Dendritic cell treated with granulocyte-macrophage colony-stimulating factor and Interleukin-4, amounts not matched to agents 40 ng/mL and 50 ng/mL, for 4 days (primary cell): ENCODE results near the gene RAB27B.

Experiments used
- H3K27ac Mint-ChIP-seq: one replicate; pipeline ENCODE4 v1.8.0; 2022; ENCODE audit warnings: mild to moderate bottlenecking, mixed read lengths
- H3K27me3 Mint-ChIP-seq: one replicate; pipeline ENCODE4 v1.8.0; 2022; ENCODE audit warnings: mild to moderate bottlenecking, mixed read lengths
- H3K36me3 Mint-ChIP-seq: one replicate; pipeline ENCODE4 v1.8.0; 2022; ENCODE audit warnings: low read depth, mixed read lengths
- H3K4me1 Mint-ChIP-seq: one replicate; pipeline ENCODE4 v1.8.0; 2022; ENCODE audit warnings: low read depth, mixed read lengths
- H3K4me3 Mint-ChIP-seq: one replicate; pipeline ENCODE4 v1.8.0; 2022; ENCODE audit warnings: mild to moderate bottlenecking, moderate library complexity, mixed read lengths
- H3K9me3 Mint-ChIP-seq: one replicate; pipeline ENCODE4 v1.8.0; 2022; ENCODE audit warnings: mixed read lengths
- intact Hi-C: fragments of 100-400 bp; cut with micrococcal nuclease; formaldehyde crosslinking; loops from one replicate; pipeline ENCODE4 v1.15.0; 2022

The RAB27B gene

GRCh38 chr18:54919412-54919811 lies 91.1 kb downstream of the RAB27B start:
- Mint-ChIP-seq H3K4me3 (no peak overlapping the region), H3K27ac (no peak overlapping the region), H3K27me3 (no peaks in the 10 kb centered on the region), H3K9me3 (no peaks in the 10 kb centered on the region), H3K36me3 (no peaks in the 10 kb centered on the region), H3K4me1 (no peaks in the 10 kb centered on the region)
- intact Hi-C loops, result no loop called here

- Mint-ChIP-seq H3K4me3 (no peak overlapping the region), H3K27ac (no peak overlapping the region), H3K27me3 (no peaks in the 10 kb centered on the region), H3K4me1 (no peaks in the 10 kb centered on the region), H3K9me3 (no peaks in the 10 kb centered on the region), H3K36me3 (no peaks in the 10 kb centered on the region)
- intact Hi-C loops, result no loop called here
Observed at GRCh38 chr18:54923339-54923956, 95.2 kb downstream of the RAB27B start.

GRCh38 chr18:54924948-54925347 lies 96.7 kb downstream of the RAB27B start:
- no peak overlapping the region for H3K4me3 Mint-ChIP-seq
- intact Hi-C loops, result no loop called here
- no peaks in the 10 kb centered on the region for H3K36me3 Mint-ChIP-seq
- H3K4me1 Mint-ChIP-seq, result no peaks in the 10 kb centered on the region
- H3K27me3 Mint-ChIP-seq, result no peaks in the 10 kb centered on the region
- no peak overlapping the region for H3K27ac Mint-ChIP-seq
- H3K9me3 Mint-ChIP-seq, result no peaks in the 10 kb centered on the region

GRCh38 chr18:54926593-54927325 lies 98.5 kb downstream of the RAB27B start:
- Mint-ChIP-seq H3K36me3 (no peaks in the 10 kb centered on the region), H3K4me1 (no peaks in the 10 kb centered on the region), H3K4me3 (no peak overlapping the region), H3K9me3 (no peaks in the 10 kb centered on the region), H3K27me3 (no peaks in the 10 kb centered on the region), H3K27ac (no peak overlapping the region)
- intact Hi-C loops, result no loop called here

GRCh38 chr18:54928236-54928635 lies 100.0 kb downstream of the RAB27B start:
- no peaks in the 10 kb centered on the region for H3K9me3 Mint-ChIP-seq
- no peak overlapping the region for H3K27ac Mint-ChIP-seq
- H3K4me1 Mint-ChIP-seq, result no peaks in the 10 kb centered on the region
- H3K36me3 Mint-ChIP-seq, result no peaks in the 10 kb centered on the region
- H3K27me3 Mint-ChIP-seq, result no peaks in the 10 kb centered on the region
- H3K4me3 Mint-ChIP-seq, result no peak overlapping the region
- intact Hi-C loops, result no loop called here

- Mint-ChIP-seq H3K4me1 (no peaks in the 10 kb centered on the region), H3K4me3 (no peak overlapping the region), H3K27ac (no peak overlapping the region), H3K9me3 (no peaks in the 10 kb centered on the region), H3K27me3 (no peaks in the 10 kb centered on the region), H3K36me3 (no peaks in the 10 kb centered on the region)
- intact Hi-C loops, result no loop called here
Observed at GRCh38 chr18:54931152-54931551, 102.9 kb downstream of the RAB27B start.

GRCh38 chr18:54932472-54932871 lies 104.2 kb downstream of the RAB27B start:
- H3K4me3 Mint-ChIP-seq, result no peak overlapping the region
- H3K27me3 Mint-ChIP-seq, result no peaks in the 10 kb centered on the region
- intact Hi-C loops, result no loop called here
- H3K9me3 Mint-ChIP-seq, result no peaks in the 10 kb centered on the region
- H3K36me3 Mint-ChIP-seq, result no peaks in the 10 kb centered on the region
- H3K27ac Mint-ChIP-seq, result no peak overlapping the region
- H3K4me1 Mint-ChIP-seq, result no peaks in the 10 kb centered on the region

- Mint-ChIP-seq H3K4me1 (no peaks in the 10 kb centered on the region), H3K4me3 (no peak overlapping the region), H3K27ac (no peak overlapping the region), H3K9me3 (no peaks in the 10 kb centered on the region), H3K27me3 (no peaks in the 10 kb centered on the region), H3K36me3 (no peaks in the 10 kb centered on the region)
- intact Hi-C loops, result no loop called here
Observed at GRCh38 chr18:54938506-54938905, 110.2 kb downstream of the RAB27B start.

- Mint-ChIP-seq H3K27me3 (no peaks in the 10 kb centered on the region), H3K36me3 (no peaks in the 10 kb centered on the region), H3K9me3 (no peaks in the 10 kb centered on the region), H3K4me3 (no peak overlapping the region), H3K4me1 (no peaks in the 10 kb centered on the region), H3K27ac (no peak overlapping the region)
- intact Hi-C loops, result no loop called here
Observed at GRCh38 chr18:54939361-54939917, 111.2 kb downstream of the RAB27B start.

GRCh38 chr18:54942144-54942543 lies 113.9 kb downstream of the RAB27B start:
- no peaks in the 10 kb centered on the region for H3K9me3 Mint-ChIP-seq
- intact Hi-C loops, result no loop called here
- H3K4me3 Mint-ChIP-seq, result no peak overlapping the region

GRCh38 chr18:54942569-54942968 lies 114.3 kb downstream of the RAB27B start:
- no peak overlapping the region for H3K27ac Mint-ChIP-seq
- intact Hi-C loops, result no loop called here
- H3K27me3 Mint-ChIP-seq, result no peaks in the 10 kb centered on the region
- no peaks in the 10 kb centered on the region for H3K9me3 Mint-ChIP-seq
- H3K4me1 Mint-ChIP-seq, result no peaks in the 10 kb centered on the region
- no peak overlapping the region for H3K4me3 Mint-ChIP-seq
- H3K36me3 Mint-ChIP-seq, result no peaks in the 10 kb centered on the region

More at GRCh38 chr18:54942144-54942543, 113.9 kb downstream of the RAB27B start:
- Mint-ChIP-seq H3K27ac (no peak overlapping the region), H3K36me3 (no peaks in the 10 kb centered on the region), H3K27me3 (no peaks in the 10 kb centered on the region), H3K4me1 (no peaks in the 10 kb centered on the region)
